A549 (cell line): Measurements from ENCODE around the gene CYSRT1.

Source experiments
- CTCF ChIP-seq: fragments of >200 bp; sonication (Bioruptor Twin); formaldehyde crosslinking; IDR thresholded peaks from 3 replicates; pipeline ENCODE4 v1.5.1; 2016
- MAX ChIP-seq: IDR thresholded peaks from 2 replicates; pipeline ENCODE4 v1.6.1; 2012
- POLR2A ChIP-seq: IDR thresholded peaks from 2 replicates; pipeline ENCODE4 v1.6.1; 2012; ENCODE audit warnings: mild to moderate bottlenecking, low read length
- REST ChIP-seq: fragments of 200-600 bp; sonication (generic); IDR thresholded peaks from 2 replicates; pipeline ENCODE4 v1.6.1; 2016; ENCODE audit warnings: antibody characterized with exemption, mild to moderate bottlenecking, moderate library complexity
- USF2 ChIP-seq: fragments of 450-650 bp; IDR thresholded peaks from 2 replicates; pipeline ENCODE4 v1.6.1; 2014; ENCODE audit warnings: antibody characterized with exemption

- TF ChIP-seq USF2 (no peak), REST (no peak), POLR2A (no peak), CTCF (no peak), MAX (no peak)
Measured at GRCh38 chr9:137215196-137215986, 9.6 kb upstream of the CYSRT1 start.
